OCI-LY3 (cell line): Measurements from ENCODE around the gene CAPS2.

Experiments used
- H2AFZ ChIP-seq: fragments of 200-600, 300-600 bp; shearing (Covaris generic); 2 replicates; pipeline ENCODE4 v1.6.0; 2014; ENCODE audit warnings: antibody characterized with exemption, low read depth, low read length
- H3K27ac ChIP-seq: fragments of 200-600, 300-600 bp; sonication (generic); 2 replicates; pipeline ENCODE4 v1.5.1; 2014; ENCODE audit warnings: mild to moderate bottlenecking, low read length, moderate library complexity, mixed read lengths
- H3K27me3 ChIP-seq: fragments of 200-600, 300-600 bp; sonication (generic); 2 replicates; pipeline ENCODE4 v1.6.1; 2014; ENCODE audit warnings: low read depth, low read length, mixed read lengths
- H3K36me3 ChIP-seq: fragments of 200-600, 300-600 bp; sonication (generic); replicated peaks from 2 replicates; pipeline ENCODE3; 2014; ENCODE audit warnings: low read depth, low read length, mixed read lengths
- H3K4me1 ChIP-seq: fragments of 300-600, 200-600 bp; sonication (generic); 2 replicates; pipeline ENCODE4 v1.6.1; 2014; ENCODE audit warnings: low read length, mixed read lengths
- H3K4me2 ChIP-seq: fragments of 200-600, 300-600 bp; sonication (generic); 2 replicates; pipeline ENCODE4 v1.6.1; 2014; ENCODE audit warnings: low read length, mixed read lengths
- H3K4me3 ChIP-seq: fragments of 300-600, 200-600 bp; sonication (generic); 2 replicates; pipeline ENCODE4 v1.5.1; 2014; ENCODE audit warnings: antibody characterized with exemption, mild to moderate bottlenecking, low read length, moderate library complexity
- H3K79me2 ChIP-seq: fragments of 300-600, 200-600 bp; shearing (Covaris generic); 2 replicates; pipeline ENCODE4 v1.6.1; 2014; ENCODE audit warnings: mild to moderate bottlenecking, low read length, mixed read lengths
- H3K9ac ChIP-seq: fragments of 300-600, 200-600 bp; shearing (Covaris generic); 2 replicates; pipeline ENCODE4 v1.6.0; 2014; ENCODE audit warnings: mild to moderate bottlenecking, low read length, moderate library complexity
- H3K9me3 ChIP-seq: fragments of 200-600, 300-600 bp; shearing (Covaris generic); 2 replicates; pipeline ENCODE4 v1.6.1; 2014; ENCODE audit warnings: low read length, mixed read lengths; ENCODE audit not compliant: insufficient read depth
- H4K20me1 ChIP-seq: fragments of 200-600, 300-600 bp; sonication (generic); 2 replicates; pipeline ENCODE4 v1.6.1; 2016; ENCODE audit warnings: low read length, mixed read lengths; ENCODE audit not compliant: insufficient read depth
- EZH2phosphoT487 ChIP-seq: fragments of 200-600 bp; shearing (Covaris generic); IDR thresholded peaks from 2 replicates; pipeline ENCODE4 v1.6.1; 2018; ENCODE audit warnings: antibody characterized with exemption, mixed run types, low read depth
- TF ChIP-seq, protein P1 (sequence below): fragments of 200-600, 300-600 bp; sonication (generic); IDR thresholded peaks from 2 replicates; pipeline ENCODE4 v1.5.1; 2014; ENCODE audit warnings: antibody characterized with exemption, low read length, low read depth

The CAPS2 gene

DNA sequence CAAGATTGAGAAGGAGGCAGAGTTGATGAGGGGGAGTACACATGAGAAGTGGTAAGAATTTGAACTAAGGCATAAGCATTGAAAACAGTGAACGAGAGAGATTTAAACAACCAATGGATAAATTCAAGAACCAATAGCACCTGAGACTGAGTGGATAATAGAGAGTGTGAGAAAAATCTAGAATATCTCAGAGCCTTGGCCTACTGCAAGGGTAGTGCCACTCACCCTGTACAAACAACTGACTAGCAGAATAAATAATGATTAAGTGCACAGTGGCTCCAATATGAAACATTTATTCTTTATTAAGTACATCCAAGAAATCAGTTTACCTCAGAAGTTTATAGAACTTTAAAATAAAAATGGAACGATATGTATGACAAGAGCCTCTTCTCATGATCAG, 54.4 kb downstream of the CAPS2 start:
- Histone ChIP-seq H3K27ac (no peak overlapping the region), H4K20me1 (no peaks in the 10 kb centered on the region), H3K27me3 (no peaks in the 10 kb centered on the region), H3K4me3 (no peak overlapping the region), H3K4me1 (no peaks in the 10 kb centered on the region), H3K9me3 (no peaks in the 10 kb centered on the region), H2AFZ (no peak overlapping the region), H3K9ac (no peak overlapping the region), H3K4me2 (no peak overlapping the region), H3K36me3 (no peaks in the 10 kb centered on the region), H3K79me2 (no peaks in the 10 kb centered on the region)
- TF ChIP-seq EZH2phosphoT487: no peak
- TF ChIP-seq, protein P1, sequence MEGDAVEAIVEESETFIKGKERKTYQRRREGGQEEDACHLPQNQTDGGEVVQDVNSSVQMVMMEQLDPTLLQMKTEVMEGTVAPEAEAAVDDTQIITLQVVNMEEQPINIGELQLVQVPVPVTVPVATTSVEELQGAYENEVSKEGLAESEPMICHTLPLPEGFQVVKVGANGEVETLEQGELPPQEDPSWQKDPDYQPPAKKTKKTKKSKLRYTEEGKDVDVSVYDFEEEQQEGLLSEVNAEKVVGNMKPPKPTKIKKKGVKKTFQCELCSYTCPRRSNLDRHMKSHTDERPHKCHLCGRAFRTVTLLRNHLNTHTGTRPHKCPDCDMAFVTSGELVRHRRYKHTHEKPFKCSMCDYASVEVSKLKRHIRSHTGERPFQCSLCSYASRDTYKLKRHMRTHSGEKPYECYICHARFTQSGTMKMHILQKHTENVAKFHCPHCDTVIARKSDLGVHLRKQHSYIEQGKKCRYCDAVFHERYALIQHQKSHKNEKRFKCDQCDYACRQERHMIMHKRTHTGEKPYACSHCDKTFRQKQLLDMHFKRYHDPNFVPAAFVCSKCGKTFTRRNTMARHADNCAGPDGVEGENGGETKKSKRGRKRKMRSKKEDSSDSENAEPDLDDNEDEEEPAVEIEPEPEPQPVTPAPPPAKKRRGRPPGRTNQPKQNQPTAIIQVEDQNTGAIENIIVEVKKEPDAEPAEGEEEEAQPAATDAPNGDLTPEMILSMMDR: no peak

DNA sequence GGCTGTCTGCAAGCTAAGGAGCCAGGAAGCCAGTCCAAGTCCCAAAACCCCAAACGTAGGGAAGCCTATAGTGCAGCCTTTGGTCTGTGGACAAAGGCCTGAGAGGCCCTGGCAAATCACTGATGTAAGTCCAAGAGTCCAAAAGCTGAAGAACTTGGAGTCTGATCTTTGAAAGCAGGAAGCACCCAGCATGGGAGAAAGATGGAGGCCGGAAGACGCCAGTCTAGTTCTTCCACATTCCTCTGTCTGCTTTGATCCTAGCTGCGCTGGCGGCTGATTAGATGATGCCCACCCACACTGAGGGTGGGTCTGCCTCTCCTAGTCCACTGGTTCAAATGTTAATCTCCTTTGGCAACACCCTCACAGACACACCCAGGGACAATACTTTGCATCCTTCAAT, 58.5 kb downstream of the CAPS2 start:
- Histone ChIP-seq H4K20me1 (no peaks in the 10 kb centered on the region), H3K27ac (no peak overlapping the region), H3K4me1 (0 out of 2 replicates have a peak, but pooled peaks cover 2% of the 10 kb centered on the region), H3K4me3 (no peak overlapping the region), H3K9ac (no peak overlapping the region), H3K27me3 (no peaks in the 10 kb centered on the region), H3K79me2 (no peaks in the 10 kb centered on the region), H3K4me2 (no peak overlapping the region), H3K9me3 (no peaks in the 10 kb centered on the region), H3K36me3 (no peaks in the 10 kb centered on the region), H2AFZ (no peak overlapping the region)
- TF ChIP-seq, protein P1: no peak
- no peak for TF ChIP-seq EZH2phosphoT487

DNA sequence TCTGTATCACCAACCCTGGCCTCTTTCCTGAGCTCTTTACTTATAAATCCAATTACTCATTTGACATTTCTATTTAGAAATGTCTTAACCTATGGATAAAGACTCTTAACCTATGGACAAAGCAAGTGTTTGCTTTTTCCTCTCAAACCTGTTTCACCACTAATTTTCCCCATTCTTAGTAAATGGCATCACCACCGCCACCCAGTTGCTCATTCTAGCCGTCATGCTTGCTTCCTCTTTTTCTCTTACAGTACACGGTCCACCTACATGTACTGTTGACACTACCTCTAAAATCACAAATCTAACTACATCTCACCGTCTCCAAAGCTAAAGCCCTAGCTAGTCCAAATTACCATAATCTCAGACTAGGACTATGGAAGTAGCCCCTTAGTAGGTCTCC, 60.0 kb downstream of the CAPS2 start:
- Histone ChIP-seq H3K9me3 (no peaks in the 10 kb centered on the region), H2AFZ (peak overlapping the region; percentile 66; the same call in 1 of the 2 replicates), H3K4me1 (0 out of 2 replicates have a peak, but pooled peaks cover 2% of the 10 kb centered on the region), H3K9ac (no peak overlapping the region), H3K27ac (no peak overlapping the region), H3K27me3 (no peaks in the 10 kb centered on the region), H3K36me3 (no peaks in the 10 kb centered on the region), H4K20me1 (no peaks in the 10 kb centered on the region), H3K79me2 (no peaks in the 10 kb centered on the region), H3K4me3 (no peak overlapping the region), H3K4me2 (peak overlapping the region; percentile 27; the same call in 1 of the 2 replicates)
- TF ChIP-seq EZH2phosphoT487: no peak
- TF ChIP-seq, protein P1: no peak

DNA sequence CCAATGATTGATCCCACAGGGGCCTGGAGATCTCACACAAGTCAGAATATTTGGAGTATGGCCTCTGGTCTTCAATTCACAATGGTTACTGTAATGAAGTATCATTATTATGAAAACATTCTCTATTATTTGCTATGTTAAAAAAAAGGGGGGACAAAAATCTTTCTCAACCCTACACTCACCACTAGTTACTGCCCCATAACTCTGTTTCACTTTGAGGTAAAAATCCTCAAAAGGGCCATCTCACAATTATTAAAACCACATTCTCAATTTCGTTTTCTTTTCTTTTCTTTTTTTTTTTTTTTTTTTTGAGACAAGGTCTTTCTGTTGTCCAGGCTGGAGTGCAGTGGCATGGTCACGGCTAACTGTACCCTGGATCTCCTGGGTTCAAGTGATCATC, 60.9 kb downstream of the CAPS2 start:
- Histone ChIP-seq H2AFZ (no peak overlapping the region), H3K9me3 (no peaks in the 10 kb centered on the region), H3K4me1 (0 out of 2 replicates have a peak, but pooled peaks cover 2% of the 10 kb centered on the region), H3K27me3 (no peaks in the 10 kb centered on the region), H3K36me3 (no peaks in the 10 kb centered on the region), H3K79me2 (no peaks in the 10 kb centered on the region), H3K27ac (no peak overlapping the region), H3K4me3 (no peak overlapping the region), H3K9ac (no peak overlapping the region), H3K4me2 (no peak overlapping the region), H4K20me1 (no peaks in the 10 kb centered on the region)
- TF ChIP-seq EZH2phosphoT487: no peak
- TF ChIP-seq, protein P1: no peak
